Right kidney (tissue), 9 donors: ENCODE measurements around the gene ZPBP.
A peak's percentile ranks its signal among the peaks of the same experiment; 100 is the strongest.

Experiments
- DNase-seq: peaks from one replicate; pipeline ENCODE4 v3.0.0-alpha.2; 2016
- long read RNA-seq, 8 donors: transcript quantifications; one replicate each; lab custom pipeline, GENCODE V29; 2026

The ZPBP gene, protein sequence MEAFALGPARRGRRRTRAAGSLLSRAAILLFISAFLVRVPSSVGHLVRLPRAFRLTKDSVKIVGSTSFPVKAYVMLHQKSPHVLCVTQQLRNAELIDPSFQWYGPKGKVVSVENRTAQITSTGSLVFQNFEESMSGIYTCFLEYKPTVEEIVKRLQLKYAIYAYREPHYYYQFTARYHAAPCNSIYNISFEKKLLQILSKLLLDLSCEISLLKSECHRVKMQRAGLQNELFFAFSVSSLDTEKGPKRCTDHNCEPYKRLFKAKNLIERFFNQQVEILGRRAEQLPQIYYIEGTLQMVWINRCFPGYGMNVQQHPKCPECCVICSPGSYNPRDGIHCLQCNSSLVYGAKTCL
- long read RNA-seq, donor 1: 0 reads
- long read RNA-seq, donor 2: 0 reads
- long read RNA-seq, donor 3: 0 reads
- long read RNA-seq, donor 4: 0 reads
- long read RNA-seq, donor 5: 0 reads
- long read RNA-seq, donor 6, partial matches to known transcripts: 7 of 7 reads
- long read RNA-seq, donor 6, other reads (novel, unspliced or antisense): 0 of 7 reads
- long read RNA-seq, donor 7: 0 reads
- long read RNA-seq, donor 8: 0 reads

DNA sequence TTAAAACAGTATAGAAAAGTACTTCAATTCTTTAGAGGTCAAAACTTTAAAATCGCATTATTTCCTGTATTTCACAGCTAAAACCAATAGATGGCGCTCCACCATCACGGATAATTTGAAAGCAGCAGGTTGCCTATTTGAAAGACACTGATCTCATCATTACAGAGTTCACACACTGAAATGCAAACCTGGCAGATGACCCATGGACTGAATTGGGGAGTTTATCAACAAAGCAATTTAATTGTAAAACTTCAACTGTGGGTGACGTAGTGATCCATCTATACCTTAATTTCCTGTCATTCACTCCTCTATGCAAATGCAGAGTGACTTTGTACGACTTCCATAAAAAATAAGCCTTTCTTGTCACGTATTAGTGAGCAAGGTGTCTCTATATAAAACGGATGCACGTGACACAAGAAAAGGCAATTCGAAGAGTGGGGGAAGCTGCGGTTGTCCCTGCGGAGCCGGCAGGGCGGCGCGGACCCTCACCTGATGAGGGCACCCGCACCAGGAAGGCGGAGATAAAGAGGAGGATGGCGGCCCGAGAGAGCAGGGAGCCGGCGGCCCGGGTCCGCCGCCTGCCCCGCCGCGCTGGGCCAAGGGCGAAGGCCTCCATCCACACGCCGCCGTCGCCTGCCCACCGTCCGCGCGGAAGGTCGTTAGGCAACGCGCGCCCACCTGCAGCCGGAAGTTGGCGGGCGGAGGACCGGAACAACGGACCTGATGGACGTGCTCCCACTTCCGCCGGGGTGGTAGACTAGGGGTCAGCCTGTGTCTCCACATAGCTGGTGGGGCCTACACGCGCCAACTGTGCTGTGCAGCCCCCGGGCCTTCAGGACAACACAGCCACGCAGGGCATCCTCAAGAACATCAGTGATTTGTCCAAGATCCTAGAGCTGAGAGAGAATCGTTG lies at the start of gene ZPBP:
TSS of gene ZPBP (minus strand) at position 668 of the 913 bp plus-strand sequence. CDS start at position 616, 52 bp downstream.
- DNase-seq: peak; percentile 74

DNA sequence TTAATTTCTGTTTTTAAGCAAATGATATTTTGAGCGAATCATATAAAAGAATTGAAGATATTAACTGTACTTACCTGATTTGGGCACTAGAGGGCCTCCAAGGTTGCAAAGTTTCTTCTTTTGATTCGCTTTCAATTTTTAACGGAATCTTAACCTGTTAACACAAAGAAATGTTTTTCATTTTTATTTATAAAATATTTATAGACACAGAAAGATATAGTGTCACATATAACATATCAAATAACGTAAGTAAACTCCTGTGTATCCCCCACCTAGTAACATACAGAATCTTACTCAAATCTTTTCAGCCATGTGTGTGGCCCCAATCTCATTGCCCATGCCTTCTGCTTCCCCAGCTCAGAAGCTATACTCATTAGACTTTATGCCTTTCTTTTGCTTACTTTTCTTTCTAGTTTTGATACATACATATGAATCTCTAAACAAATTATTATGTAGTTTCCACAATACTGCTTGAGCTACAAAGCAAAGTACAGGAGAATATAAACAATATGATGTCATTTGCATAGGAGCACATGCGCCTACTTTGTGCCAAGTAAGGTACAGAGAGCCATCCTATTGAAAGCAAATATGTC lies 49.5 kb upstream of the ZPBP start:
- peak; percentile 17 for DNase-seq

DNA sequence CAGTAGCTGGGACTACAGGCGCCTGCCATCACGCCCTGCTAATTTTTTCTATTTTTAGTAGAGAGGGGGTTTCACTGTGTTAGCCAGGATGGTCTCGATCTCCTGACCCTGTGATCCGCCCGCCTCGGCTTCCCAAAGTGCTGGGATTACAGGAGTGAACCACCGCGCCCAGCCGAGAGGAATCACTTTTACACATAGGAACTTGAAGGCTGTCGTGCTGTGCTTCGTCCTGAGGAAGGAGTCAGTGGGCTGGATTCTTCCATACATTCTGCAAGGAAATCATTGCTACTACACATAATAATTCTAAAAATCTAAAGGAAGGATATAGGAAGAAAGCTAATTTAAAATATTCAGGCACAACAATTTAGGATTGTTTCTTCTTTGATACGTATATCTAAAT lies 48.8 kb upstream of the ZPBP start:
- no peak for DNase-seq

DNA sequence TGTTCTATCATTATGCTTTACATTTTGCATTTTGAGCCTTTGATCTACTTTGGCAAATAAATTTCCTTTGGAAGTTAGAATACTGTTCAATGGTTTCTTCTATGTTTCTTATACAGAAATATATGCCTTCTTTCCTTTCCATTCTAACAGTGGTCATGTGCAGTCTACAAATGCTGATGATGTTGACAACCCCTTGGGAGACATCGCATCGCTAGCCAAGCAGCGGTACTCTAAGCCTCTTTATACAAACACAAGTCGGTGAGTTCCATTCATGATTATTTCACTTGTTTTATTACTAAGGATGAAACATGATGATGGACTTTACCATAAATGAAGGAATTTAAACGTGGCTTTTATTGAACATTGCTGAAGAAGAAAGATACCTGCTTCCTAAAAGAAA lies 48.1 kb upstream of the ZPBP start:
- DNase-seq: no peak

DNA sequence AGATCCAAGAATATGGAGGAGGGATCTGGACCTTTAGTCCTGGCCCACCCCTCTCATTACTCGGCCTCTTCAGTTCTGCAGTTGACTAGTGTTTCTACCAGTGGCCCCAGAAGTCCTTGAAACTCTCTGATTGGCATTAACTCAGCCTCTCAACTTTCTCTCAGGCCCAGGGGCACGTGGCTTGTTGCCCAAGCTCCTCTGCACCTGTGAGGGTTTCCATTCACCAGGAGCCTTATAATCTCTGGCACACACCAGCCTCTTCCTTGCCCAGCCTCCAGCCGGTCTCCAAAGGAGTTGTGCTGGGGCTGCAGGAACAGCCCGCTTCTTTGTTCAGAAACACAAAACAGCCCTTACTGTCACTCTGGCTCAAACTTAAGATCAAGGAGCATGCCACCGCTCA lies 47.6 kb upstream of the ZPBP start:
- DNase-seq: no peak

DNA sequence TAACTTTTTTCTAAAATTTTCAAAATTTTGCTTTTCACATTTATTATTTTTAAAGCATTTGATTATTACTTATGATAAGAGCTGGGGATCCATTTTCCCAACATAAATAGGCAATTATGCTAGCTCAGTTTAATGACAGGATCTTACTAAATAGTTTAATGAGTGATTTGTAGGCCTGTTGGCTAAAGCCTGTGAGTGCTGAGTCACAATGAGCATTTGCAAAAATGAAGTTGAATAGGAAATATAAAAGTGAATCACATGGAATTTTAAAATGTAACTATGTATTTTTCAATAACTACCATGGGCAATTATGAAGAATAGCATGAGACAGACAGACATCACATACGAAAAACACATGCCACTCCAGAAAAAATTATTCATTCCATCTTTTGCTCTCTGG lies 45.1 kb upstream of the ZPBP start:
- no peak for DNase-seq

DNA sequence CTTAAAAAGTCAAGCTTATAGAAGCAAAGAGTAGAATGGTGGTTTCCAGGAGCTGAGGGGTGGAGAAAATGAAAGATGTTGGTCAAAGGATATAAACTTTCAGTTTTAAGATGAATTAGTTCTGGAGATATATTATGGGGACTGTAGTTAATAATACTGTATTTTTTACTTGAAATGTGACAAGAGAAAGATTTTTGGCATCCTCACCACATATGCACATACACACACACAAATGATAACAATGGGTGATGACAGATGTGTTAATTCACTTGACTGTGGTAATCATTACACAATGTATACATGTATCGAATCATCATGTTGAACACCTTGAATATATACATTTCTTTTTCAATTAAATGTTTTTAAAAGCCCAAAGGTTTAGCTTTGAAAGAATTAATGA lies 32.7 kb upstream of the ZPBP start:
- no peak for DNase-seq

DNA sequence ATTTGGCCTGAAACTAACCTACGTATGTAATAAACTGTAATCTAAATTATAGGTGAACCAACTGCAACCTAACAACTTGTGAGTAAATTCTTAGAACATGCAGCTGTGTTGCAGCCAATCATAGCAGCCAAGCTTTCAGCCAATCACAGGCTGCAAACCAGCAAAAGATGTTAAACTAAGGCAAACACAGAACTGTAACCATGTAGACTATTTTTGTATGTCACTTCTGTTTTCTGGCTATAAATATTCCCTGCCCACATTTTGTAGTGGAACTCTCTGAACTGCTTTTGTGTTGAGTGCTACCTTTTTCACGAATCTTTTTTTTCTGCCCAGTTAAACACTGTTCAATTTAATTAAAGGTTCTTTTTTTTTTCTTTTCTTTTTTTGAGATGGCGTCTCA lies 28.2 kb upstream of the ZPBP start:
- DNase-seq: no peak

DNA sequence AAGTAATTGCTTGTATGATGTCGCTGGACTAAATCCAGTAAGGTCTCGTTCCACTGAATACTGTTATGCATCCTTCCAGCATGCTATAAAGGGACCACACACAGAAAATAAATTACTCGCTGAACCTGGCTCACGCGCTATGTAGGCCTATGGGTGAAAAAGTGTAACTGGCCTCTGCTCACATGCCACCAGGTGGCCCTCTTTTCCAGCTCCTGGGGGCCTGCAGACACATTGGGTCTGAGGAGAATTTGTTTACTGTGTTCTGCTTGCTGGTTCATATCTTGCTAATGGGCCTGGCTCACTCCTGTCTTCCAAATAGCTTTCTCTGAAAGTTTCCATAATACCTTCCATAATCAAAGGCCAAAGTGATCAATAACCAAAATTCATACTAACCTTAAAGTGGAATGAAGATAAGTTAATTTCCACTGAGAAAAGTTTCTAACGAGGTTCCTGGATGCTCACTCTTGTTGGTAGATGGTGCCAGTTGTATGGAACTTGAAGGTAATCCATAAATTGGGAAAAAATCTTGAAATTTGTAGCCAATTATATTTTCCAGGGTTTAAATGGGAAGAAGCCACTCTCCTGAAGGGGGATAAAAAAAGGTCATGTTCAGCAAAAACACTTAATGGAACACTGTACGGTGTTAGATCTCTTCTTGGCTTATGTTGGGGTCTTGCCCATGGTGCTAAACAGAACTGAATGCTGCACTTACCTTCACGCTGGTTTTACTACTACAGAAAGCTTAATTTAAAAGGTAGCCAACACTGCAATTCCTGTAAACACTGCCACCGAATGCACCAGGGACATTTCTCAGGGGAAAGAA lies 27.0 kb upstream of the ZPBP start:
- no peak for DNase-seq

DNA sequence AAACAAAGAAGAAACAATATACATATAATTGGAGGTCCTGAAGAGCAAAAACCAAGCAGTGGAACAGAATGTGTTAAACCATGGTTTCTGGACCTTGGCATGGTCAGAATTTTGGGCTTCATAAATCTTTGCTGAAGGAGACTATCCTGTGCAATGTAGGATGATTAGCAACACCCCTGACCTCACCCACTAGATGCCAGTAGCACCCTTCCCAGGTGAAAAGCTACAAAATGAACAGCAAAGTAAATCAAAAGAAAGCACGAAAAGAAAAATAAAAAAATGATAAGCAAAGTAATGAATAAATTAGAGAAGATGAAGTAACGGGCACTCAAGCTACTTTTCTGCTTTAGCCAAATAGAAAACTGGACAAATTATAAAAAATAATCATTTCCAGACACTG lies 19.2 kb upstream of the ZPBP start:
- DNase-seq: no peak

DNA sequence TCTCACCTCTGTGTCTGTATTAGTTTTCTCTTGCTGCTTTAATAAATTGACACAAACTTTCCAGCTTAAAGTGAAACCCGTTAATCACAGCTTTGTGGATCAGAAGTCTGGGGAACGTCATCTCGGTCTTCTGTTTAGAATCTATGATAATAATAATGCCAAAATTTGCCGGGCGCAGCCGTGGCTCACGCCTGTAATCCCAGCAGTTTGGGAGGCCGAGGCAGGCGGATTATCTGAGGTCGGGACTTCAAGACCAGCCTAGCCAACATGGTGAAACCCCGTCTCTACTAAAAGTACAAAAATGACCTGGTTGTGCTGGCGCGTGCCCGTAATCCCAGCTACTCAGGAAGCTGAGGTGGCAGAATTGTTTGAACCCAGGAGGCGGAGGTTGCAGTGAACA lies 8.8 kb upstream of the ZPBP start:
- DNase-seq: no peak

DNA sequence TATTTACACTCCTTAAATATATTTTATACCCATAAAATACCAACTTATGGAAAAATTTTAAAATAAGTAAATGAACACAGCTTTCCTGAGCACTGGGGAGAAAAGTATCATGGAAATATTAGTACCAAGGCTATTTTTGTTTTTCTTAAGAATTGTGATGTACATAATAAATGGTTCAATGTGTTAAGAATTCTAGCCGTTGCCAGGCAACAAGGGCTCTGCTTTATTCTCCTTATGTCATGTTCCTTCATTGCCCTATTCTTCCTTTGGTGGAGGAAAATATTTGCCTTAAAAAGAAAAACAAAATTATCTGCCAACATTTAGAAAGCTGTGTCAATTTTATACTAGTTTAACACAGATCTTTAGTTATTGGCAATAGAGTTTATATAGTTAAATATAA lies 2.6 kb upstream of the ZPBP start:
- no peak for DNase-seq

DNA sequence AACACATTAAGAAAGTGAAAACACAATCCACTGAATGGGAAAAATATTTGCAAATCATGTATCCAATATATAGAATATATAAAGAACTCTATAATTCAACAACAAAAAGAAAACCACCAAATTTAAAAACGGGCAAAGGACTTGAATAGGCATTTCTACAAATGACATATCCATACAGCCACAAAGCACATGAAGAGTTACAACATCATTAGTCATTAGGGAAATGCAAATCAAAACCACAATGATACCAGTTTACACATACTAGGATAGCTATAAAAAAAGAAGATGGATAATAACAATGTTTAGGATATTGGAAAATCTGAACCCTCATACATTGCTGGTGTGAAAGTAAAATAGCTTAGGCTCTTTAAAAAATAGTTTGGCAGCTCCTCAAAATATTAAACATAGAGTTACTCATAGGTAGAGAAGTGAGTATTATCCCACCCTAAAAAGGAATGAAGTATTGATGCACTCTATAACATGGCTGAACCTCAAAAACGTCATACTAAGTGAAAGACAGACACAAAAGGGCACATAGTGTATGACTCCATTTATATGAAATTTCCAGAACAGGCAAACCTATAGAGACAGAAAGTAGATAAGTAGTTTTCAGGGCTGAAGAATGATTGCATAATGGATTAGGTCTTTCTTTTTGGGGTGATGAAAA lies 4.5 kb downstream of the ZPBP start:
- DNase-seq: no peak

DNA sequence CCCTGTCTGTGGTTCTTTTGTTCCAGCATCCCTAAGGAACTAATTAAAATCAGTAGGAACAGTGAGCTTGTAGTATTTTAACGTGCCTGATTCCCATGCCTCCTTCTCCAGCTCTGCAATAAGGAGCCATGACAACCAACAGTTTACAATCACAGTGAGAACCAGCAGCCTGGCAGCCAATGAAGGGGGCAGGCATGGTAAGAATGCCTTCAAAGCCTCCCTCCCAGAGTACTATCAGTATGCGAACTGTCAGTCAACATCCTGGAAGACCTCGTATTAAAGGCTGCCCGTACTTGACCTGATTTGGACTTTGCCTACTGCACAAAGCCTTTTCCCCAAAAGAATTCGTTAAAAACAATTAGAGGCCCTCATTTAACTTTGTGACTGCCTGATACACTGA lies 7.7 kb downstream of the ZPBP start:
- no peak for DNase-seq

DNA sequence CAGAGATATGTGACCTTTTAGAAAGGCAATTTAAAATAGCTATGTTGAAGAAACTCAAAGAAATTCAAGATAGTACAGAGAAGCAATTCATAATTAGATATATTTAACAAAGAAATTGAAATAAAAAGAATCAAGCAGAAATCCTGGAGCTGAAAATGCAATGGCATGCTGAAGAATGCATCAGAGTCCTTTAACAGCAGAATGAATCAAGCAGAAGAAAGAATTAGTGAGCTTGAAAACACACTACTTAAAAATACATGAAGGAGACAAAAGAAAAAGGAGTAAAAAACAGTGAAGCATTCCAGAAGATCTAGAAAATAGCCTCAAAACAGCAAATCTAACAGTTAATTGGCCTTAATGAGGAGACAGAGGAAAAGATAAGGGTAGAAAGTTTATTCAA lies 20.0 kb downstream of the ZPBP start:
- no peak for DNase-seq

DNA sequence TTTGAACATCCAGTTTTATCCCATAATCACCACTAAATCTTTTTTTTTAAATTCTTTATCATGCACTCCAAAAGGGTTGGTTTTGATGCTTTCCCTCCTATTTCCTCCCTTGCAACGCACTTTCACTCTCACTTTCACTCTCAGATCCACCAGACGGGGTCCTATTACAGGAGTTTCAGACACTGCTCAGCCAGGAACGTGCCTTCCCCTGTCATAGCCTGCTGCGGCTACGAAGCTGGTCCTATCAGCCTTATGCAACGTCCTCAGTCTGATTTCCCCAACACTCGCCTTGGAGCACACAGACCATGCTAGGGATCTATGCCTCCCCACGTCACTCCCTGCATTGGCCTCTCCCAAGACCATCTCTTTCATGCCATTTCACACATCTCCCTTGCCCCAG lies 23.4 kb downstream of the ZPBP start:
- no peak for DNase-seq

DNA sequence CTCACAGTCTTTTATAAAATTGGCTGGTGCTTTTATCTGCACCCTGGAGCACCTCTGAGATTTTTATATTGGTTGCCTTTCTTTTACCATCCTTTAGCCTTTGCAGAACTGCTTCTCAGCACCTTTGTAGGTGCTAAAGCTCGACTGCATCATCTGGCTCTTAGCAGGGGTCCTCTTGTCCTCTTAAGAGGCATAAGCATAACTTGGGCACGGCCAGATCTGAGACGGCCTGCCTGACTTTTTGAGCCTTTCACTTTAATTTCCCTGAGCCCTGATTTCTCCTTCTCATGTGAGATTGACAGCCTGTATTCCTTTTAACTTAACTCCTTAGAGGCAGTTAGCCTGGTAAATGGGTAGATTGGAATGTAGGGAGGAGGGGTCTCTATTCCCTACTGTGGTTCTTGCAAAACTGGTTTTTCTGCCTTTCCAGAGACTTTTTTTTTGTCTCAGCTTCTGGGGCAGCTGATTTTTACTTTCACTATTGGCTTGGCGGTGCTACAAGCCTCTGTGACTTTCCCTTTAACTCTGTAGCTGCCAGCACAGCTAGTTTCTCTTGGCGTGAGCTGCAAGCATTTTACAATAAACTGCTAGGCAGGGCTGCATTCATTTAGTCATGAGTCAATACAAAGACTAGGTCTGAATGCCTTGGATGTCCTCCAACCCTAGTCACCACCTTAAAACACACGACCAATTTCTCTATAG lies 24.0 kb downstream of the ZPBP start:
- DNase-seq: peak; percentile 41

DNA sequence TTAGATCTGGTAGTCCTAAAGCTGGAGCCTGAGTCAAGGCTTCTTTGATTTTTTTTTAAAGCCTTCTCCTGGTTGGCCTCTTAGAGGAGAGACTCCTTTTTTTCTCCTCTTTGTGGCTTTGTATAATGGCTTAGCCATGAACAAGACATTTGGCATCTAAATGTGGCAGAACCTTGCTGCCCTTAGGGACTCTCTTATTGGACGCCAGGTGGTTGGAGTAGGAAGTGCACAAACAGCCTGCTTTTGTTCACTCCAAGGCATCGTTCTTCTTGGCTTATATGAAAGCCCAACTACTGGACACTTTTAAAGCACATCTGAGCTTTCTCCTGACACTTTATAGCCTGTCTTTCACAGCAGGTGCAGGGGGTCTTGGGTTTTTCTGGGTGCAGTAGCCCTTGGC lies 25.0 kb downstream of the ZPBP start:
- DNase-seq: no peak

DNA sequence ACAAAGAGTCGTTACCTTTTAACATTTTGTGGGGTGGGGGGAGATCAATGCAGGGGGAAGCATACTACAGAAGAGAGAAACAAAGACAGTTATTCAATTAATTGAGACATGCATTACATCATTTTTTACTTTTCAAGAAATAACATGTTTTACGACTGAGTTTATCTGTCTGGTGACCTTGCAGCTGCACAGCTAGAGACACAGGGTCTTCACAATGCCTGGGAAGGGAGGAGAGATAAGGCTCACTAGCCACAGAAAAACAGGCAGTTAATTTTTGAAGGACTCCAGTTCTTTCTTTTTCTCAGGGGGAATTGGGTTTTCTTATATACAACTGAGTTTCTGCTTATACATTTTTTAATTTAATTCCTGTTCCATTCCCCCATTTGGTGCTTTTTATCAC lies 30.1 kb downstream of the ZPBP start:
- no peak for DNase-seq

DNA sequence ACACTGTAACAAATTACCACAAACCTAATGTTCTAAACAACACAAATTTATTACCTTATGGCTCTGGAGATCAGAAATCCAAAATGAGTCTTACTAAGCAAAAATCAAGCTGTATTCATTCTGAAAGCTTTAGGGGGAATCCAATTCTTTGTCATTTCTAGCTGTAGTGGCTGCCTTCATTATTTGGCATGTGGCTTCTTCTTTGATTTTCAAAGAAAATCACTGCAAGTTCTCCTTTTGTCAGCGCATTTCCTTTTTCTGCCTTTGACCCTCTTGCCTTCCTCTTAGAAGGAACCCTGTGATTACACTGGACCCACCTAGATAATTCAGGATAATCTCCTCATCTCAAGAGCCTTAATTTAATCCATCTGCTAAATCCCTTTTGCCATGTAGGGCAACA lies 36.9 kb downstream of the ZPBP start:
- no peak for DNase-seq

DNA sequence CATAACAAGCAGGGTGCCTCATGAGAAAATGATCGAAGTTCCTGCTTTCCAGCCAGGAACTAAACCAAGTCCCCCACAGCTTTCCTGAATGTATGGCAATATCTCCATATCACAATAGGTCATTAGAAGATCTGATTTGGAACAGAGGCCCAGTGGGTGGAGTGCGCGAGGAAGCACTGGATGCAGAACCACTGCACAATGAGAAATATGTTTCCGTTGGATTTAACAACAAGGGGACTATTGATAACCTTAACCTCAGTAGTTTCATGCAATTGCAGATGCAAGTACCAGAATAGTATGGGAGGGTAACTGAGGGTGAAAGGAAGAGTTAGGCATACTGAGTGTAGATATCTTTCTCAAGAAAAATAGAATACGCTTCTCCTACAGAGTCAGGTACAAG lies 45.3 kb downstream of the ZPBP start:
- no peak for DNase-seq
